Measurements from ENCODE around the gene ARHGAP27.

Gene ARHGAP27

DNA sequence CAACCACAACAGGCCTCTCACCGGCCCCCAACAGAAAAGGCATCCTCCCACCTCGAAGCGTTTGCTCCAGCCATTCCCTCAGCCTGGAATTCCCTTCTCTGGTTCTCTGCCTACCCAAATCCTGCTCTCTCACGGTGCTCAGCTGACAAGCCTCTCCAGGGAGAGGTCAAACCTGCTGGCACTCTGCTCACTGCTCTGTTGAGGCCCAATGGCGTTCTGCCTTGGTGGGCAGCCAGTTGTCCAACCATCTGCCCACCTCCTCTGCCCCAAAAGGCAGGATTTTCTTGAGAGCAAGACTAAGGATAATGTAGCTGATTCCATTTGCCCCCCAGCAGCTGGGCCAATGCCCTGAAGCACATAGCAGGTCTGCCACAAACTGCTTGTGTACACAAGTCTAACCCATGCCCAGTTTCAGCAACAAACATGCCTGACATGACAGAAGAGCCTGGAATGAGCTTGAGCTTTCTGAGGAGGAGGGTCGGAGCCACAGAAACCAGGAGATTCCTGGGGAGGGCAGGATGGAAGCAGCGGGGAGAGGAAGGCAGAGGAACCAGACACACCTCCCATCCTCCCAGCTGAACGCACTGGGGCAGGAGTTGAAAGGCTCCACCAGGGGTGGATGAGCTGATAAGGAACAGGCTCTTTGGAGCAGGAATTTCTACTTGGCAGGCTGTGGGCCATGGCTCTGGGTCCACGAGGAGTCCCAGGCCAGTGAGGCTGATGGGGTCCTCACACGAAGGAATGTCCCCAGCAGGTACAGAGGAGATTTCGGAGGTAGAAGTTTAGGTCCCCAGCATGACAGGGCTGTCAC lies 23.9 kb downstream of the ARHGAP27 start:
- DNase-seq (ENCODE audit: low read depth), result no peak

DNA sequence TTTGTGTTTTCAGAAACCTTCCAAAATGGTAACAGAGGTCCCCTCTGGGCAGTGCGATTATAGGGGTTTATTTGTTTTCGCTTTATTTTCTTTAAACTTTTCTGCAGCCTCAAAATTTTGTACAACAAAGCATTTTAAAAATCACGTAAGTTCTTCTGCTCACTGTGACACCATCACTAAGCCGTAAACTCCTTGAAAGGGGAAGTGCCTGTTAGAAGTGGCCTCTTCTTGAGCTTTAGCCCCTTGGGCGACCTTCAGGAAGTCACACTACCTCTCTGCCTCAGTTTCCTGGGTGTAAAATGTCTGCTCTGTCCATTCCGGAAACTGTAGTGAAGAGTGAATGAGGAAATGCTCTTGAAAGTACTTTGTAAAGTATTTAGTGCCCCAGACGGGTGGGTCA lies 26.6 kb downstream of the ARHGAP27 start:
- DNase-seq (ENCODE audit: low read depth), result no peak

DNA sequence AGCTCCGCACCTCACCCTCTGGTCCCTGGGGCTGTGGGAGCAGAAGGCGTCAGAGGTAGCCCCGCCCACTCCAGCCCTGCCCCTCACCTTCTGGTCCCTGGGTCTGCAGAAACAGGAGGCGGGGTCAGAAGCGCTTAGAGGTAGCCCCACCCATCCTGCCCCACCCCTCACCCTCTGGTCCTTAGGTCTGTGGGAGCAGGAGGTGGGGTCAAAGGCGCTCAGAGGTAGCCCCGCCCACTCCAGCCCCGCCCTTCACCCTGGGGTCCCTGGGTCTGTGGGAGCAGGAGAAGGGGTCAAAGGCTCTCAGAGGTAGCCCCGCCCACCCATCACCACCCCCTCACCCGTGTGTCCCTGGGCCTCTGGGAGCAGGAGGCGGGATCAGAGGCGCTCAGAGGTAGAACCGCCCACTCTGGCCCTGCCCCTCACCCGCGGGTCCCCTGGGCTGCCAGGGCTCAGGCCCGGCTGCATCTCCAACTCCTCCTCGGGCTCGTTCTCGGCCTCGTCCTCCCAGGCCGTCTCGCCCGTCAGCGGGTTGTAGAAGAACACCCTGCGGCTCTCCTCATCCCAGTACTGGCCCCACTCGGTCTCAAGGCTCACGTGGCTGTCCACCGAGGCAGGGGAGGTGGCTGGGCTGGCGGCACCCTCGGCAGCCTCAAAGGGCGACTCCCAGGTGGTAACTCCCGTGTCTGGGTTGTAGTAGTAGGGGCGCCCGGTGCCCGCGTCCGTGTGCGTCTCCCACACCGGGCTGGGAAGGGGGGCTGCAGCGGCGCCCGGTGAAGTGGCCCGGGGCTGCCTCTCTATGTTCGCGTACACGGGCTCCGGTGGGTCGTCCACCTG lies 27.2 kb downstream of the ARHGAP27 start:
- no peak for DNase-seq (ENCODE audit: low read depth)

DNA sequence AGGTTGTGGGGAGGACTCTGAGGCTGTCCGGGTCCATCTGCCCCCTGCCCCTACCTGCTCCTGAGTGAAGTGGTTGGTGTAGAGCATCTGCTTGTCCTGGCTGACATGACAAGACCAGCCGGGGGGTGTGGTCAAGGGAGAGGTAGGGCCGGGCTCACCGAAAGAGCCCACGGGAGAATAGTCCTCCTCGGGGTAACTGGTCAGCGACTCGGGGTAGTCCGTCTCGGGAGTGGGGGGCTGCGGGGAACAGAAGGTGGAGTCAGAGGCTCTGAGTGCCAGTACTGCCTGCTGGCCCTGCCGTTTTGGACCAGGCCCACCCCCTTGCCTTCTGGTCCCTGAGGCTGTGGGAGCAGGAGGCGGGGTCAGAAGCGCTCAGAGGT lies 27.8 kb downstream of the ARHGAP27 start:
- DNase-seq (ENCODE audit: low read depth), result no peak

DNA sequence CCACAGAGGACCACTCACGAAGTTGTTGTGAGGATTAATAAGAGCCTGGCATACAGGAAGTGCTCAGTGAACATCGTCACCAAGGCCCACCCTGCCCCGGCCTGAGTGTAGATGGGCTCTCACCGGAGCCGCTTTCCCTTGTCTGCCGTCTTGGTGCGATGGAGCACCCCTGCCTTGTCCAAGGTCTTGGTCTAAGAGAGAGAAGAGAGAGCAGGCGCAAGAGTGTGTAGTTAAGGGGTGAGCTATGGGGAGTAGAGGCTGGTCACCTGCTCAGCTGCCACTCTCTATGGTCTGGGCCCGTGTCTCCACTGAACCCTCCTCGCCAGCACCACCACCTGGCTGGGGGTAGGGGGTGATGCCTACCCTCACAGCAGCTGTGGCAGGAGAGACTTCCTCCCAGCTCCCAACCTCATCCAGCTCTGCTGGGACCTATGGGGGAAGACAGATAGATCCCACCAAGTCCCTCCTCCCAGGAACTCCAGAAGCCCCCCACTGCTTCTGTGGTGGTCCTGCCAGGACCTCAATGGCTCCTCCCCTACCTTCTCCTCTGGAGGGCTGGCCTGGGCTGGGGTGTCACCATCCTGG lies 28.7 kb downstream of the ARHGAP27 start:
- no peak for DNase-seq (ENCODE audit: low read depth)

DNA sequence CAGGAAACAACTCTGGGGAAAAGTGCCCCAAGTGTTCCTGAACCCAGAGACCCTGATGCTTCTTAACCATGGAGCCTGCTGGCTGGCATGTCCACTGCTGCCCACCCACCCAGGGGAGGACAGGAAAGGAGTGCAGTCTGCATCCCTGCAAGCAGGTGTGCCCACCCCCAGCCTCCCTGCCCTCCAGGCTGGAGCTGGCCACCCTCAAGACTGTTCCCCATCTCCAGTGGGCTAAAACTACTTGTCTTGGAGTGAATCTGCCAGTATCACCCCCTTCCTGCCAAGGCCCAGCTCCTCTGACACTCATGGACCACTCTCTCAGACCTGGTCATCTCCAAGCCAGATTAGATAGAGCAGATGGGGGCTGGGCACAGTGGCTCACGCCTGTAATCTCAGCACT lies 29.8 kb downstream of the ARHGAP27 start:
- DNase-seq (ENCODE audit: low read depth), result no peak

DNA sequence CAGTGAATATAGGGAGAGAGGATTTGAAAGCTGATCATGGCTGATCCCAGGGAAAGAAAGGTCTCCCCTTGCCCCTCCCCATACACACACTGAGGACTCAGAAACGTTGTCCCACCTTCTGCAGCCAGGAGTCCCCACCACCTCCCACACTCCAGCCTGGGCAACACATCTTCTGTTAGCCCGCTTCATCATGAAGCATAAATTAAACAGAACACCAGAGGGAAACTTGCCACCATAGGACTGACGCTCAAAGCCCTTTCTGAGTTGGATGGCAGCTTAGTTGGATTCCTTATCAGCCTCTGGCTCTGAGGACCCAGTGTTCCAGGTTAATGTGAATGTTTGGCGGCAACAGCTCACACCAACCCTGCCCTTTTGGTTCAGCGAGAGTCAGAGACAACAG lies 33.9 kb downstream of the ARHGAP27 start:
- no peak for DNase-seq (ENCODE audit: low read depth)

DNA sequence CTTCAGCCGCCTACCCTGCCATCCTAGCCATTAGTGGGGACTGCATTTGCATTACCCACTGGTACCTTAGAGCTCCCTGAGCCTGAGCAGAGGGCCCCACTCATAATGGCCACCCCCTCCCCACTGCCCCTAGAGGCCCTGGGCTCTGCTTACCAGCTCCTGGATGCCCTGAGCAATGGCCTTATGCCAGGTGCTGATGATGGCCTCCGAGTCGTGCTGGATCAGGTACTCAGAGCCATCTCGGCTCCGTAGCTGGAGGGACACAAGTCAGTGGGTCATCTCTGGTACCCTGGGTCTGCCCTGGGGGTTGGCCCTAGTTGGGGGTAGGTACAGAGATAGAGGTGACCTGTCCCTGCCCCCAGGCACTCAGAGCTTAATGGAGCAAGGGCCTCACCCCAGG lies 34.9 kb downstream of the ARHGAP27 start:
- no peak for DNase-seq (ENCODE audit: low read depth)

DNA sequence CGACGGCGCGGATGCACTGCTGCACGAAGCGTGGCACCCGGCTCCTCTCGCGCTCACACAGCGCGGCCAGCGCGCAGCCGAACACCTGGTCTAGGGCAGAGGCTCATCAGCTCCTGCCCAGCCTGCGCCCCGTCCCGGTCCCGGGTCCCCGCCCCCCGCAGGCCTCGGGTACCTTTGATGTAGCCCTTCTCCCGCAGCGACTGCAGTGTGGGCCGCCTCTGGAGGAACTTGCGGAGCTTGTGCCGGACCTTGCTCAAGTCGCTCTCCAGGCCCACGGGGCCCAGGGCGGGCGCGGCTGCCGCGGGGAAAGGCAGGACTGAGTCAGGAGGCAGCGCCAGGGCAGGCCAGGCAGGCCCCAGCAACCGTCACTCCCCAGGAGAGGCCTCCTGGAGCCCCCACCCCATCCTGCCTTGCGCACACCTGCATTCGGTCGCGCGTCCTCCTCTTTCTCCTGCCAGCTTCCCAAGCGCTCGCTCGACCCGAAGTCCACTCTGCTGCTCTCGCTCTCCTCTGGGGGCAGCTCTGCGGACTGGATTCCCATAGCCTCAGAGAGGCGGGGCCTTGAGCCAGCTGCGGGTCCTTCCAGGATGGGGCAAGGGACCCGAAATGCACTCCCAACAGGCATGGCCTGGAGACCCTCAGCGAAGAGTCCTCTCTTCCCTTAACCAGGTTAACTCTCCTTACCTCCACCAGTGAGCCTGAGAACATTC lies 36.0 kb downstream of the ARHGAP27 start:
- no peak for DNase-seq (ENCODE audit: low read depth)

DNA sequence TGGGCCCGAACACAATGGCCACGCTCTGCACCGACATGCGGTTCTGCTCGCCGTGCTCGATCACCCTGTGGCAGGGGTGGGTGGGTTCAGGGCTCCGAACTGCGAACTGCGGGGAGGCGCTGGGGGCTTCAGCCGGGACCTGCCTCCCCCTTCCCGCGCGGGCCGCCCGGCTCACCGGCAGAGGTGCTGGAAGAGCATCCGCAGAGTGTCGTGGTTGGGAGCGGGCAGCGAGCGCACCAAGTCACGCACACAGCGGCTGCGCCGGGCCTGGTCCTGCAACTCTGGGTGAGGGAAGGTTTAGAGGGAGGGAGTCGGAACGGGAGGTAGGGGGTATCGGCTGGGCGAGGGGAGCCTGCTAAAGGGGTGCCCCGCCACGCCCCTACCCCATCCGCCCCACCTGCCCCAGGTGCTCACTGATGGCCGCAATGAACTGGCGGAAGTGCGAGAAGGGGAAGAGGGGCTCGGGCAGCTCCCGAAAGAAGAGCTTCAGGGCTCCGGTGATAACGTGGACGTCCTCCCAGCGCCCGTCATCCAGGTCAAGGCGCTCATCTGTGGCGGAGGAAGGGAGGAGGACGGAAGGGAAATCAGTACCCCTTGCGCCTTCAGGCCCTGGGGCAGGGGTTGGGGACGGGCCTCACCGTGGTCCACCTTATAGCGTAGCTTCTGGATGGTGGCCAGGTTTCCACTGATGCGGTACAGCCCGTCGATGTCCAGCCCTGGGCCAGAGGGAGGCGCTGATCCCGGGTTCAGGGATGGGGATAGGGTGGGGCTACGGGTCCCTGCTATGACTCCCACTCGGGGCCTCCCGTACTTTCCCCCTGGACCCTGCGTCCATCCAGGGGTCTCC lies 36.9 kb downstream of the ARHGAP27 start:
- no peak for DNase-seq (ENCODE audit: low read depth)

DNA sequence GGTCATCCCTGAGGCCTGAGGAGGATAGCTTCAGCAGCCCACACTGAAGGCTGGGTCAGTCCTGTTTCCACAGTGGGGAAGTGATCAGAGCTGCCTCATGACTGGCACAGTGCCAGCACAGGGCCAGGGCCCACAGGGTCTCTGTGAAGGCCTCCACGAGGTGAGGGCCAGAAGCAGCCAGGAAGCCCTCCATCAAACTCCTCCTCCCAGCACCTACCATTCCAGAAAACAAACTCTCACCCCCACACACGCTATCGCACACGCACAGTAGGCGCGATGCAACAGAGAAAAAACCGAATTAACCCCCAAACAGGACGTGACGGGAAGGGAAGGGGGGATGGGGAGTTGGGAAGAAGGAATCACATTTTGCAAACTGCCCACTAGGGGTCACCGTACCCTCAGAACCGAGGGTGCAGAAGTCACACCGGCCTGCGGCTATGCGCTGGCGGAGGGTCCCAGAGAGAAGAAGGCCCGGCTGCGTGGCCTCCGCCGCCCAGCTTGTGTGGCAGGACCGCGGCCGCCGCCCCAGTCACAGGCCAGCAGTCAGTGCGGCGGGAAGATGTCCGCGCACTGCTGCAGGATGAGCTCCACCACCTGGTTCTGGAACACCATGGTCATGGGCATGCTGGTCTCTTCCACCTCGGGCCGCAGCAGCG lies 37.6 kb downstream of the ARHGAP27 start:
- DNase-seq (ENCODE audit: low read depth), result no peak

DNA sequence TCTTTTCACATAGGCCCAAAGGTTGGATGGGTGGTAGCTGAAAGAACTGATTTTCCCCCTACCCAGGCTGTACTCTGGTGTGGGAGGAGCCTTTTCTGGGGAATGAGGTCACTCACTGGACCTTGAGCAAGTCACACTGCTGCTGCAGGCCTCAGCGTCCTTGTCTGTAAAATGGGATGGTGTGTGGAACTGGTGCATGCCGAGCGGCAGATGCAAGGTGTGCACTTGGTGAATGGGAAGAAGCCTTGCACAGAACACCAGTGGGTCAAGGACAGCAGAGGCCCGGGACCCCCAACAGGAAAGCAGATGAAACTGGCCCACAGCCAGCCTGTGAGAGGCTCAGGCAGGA lies 38.1 kb downstream of the ARHGAP27 start:
- no peak for DNase-seq (ENCODE audit: low read depth)

DNA sequence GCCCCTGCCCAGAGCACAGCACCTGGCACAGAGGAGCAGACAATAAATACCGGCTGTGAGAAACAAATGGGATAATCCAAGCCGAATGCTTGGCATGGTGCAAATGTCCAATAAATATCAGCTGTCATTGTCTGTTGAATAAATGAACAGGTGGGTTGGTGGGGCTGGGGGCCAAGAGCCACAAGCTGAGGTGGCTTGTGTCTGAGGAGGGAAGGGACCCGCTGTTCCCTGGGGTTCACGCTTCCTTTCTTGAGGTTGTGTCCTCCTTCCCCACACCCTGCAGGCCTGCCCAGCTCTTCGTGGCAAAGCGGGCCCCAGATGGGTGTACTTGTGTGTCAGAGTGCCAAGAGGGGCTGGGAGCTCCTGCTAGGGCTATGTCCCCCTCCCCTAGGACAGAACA lies 38.6 kb downstream of the ARHGAP27 start:
- no peak for DNase-seq (ENCODE audit: low read depth)

DNA sequence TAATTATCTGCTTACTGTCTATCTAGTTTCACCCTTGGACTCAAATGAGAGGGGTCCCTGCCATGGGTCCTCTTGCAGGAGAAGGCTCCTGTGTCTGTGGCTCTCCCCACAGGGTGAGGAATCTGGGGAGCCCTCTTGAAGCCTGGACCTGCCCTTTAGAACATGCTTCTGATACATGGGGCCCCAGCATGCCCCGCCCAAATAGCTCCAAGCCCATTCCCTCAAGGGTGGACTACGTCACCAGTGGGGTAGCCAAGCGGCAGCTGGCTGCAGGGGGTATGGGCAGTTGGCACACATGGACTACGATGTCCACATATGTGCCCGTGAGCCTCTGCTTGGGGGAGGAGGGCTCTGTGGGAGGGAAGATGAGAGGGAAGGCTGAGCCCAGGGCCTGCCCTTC lies 39.3 kb downstream of the ARHGAP27 start:
- DNase-seq (ENCODE audit: low read depth), result no peak

DNA sequence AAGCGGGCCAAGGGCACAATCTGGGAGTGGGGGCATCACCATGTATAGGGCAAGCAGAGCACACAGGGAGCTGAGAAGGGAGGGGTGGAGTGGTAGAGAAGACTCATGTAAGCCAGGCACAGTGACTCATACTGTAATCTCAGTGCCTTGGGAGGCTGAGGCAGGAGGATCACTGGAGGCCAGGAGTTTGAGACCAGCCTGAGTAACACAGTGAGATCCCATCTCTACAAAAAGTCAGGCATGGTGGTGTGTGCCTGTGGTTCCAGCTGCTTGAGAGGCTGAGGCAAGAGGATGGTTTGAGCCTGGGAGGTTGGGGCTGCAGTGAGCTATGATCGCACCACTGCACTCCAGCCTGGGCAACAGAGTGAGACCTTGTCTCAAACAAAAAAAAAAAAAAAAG lies 40.8 kb downstream of the ARHGAP27 start:
- no peak for DNase-seq (ENCODE audit: low read depth)

DNA sequence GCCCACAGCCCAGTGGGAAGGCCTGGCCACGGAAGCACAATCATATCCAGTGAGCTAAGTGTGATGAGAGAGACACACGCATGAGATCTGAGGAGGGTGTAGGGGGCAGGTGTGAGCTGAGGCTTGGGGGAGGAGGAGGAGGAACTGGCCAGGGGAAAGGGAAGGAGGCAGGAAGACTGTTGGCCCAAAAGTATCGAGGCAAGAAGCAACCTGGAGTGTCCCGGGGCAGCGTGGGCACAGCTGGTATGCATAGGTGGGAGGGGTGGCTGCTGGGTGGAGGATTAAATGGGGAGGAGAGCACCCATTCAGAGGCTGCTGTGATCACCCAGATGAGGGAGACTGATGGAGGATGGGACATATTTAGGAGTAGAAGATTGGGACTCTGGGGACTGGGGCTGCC lies 41.4 kb downstream of the ARHGAP27 start:
- no peak for DNase-seq (ENCODE audit: low read depth)

DNA sequence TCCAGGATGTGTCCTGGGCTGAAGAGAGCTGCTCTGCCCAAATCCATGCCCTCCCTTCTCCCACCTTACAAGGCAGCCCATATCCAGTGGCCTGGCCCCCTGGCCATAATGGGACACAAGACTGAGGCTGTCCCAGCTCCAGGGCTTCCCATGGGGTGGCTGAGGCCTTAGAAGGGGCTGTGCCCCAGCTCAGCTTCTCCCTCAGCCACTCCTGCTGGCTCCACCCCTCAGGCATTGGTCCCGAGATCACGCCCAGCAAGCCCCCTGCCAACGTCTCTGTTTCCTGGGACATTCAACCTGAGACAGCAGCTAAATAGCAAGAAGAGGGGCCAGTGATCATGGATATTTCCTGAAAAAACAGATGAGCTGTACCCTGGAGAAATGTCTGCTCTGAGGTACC lies 43.3 kb downstream of the ARHGAP27 start:
- DNase-seq (ENCODE audit: low read depth), result no peak

DNA sequence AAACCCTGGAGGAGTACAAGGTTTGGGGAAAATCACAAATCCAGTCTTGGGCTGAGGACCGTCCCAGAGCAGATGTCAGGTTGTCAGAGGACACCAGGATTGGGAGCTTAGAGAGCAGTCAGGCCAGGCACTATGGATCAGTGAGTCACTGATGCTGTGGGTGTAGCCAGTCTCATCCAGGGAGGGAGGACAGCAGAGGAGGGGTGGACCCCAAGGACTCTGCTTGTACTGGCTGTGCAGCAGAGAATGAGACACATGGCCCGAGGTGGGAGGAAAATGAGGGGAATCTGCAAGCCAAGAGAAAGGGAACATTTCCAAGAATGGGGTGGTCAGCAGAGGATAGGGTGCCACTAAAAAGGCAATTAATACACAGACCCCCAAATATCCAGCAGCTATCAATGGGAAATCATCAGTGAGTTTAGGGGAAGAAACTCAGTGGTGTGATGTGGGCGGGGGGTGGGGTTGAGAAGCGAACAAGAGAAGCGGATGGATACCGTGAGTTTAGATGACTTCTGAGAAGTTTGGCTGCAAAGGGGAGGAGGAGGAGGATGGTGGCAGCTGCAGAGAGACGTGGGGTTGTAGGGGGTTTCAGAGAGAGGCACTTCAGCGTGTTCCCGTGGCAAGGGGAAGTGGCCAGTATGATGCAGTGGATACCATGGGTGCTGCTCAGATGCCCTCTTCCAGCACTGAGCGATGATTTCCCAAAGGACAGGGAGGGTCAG lies 43.9 kb downstream of the ARHGAP27 start:
- DNase-seq (ENCODE audit: low read depth), result no peak

DNA sequence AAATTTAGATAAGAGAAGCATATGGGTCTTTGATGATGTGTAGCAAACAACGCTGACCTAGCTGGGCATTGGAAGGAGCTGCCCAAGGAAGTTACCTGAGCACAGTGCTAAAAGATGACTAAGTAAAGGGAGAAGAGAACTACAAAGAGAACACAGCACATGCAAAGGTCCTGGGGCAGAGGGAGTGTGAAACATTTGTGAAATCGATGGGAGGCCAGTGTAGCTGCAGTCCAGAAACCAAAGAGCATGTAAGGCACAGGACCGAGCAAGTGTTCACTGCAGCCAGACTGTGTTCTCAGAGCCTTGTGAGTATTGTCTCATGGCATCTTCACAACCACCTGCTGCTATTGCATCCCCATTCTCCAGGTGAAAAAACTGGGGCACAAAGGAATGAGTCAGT lies 44.9 kb downstream of the ARHGAP27 start:
- DNase-seq (ENCODE audit: low read depth), result no peak

DNA sequence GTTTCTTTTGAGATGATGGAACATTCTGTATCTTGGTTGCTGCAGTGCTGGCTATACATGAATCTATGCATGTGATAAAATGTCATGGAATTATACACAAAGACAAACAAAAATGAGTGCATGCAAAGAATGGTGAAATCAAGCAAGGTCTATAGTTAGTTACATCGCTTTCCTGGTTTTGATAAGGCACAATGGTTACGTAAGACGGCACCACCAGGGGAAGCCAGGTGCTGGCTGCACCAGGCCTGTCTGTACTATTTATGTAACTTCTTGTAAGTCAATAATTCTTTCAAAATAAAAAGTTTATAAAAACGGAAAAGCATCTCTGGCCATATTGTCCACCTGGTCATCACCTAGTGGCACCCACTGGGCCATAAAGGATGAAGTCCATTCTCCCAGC lies 46.5 kb downstream of the ARHGAP27 start:
- DNase-seq (ENCODE audit: low read depth), result no peak

All from activated T-cell treated with anti-CD3 and anti-CD28 coated beads for 1 hour (primary cell).